Measurements from ENCODE around the gene PBLD. TPM values are rescaled to one million over a fixed set of nuclear protein-coding genes. Genes with fewer than 3 reads are reported as not detected.

PBLD gene
- total RNA-seq, 1 experiment from 2014 or later, result 3.5 TPM

- no peak overlapping the region; a peak in 1 of 7 replicates for H3K27ac Mint-ChIP-seq
- no peak overlapping the region for H3K4me3 Mint-ChIP-seq
- Histone ChIP-seq H4K91ac (ENCODE audit: insufficient read length, low read depth, low read length) (no peak overlapping the region), H2BK20ac (ENCODE audit: low read depth, low read length, poor library complexity, severe bottlenecking) (no peak overlapping the region), H2BK120ac (ENCODE audit: low read depth, low read length, poor library complexity, severe bottlenecking) (no peak overlapping the region), H3K9me3 (ENCODE audit: control insufficient read depth, low read depth, low read length) (no peaks in the 10 kb centered on the region), H3K23ac (ENCODE audit: insufficient read length, low read depth, low read length) (no peak overlapping the region), H4K5ac (ENCODE audit: insufficient read length, low read depth, low read length) (no peak overlapping the region), H3K4me1 (ENCODE audit: insufficient read depth, low read length) (no peaks in the 10 kb centered on the region), H3K14ac (ENCODE audit: insufficient read depth, low read length) (no peak overlapping the region), H3K27ac (ENCODE audit: insufficient read length, low read depth, low read length) (no peak overlapping the region), H3K9ac (ENCODE audit: extremely low read depth, insufficient read length, low read length) (no peak overlapping the region), H3K56ac (ENCODE audit: insufficient read length, low read depth, low read length) (no peak overlapping the region), H3K27me3 (ENCODE audit: insufficient read depth, low read length) (no peaks in the 10 kb centered on the region), H4K20me1 (ENCODE audit: control insufficient read depth, insufficient read depth, insufficient read length) (no peaks in the 10 kb centered on the region), H3K79me2 (ENCODE audit: insufficient read depth, low read length) (no peaks in the 10 kb centered on the region), H3K4me2 (ENCODE audit: insufficient read depth, insufficient read length, low read length) (no peak overlapping the region), H2AFZ (ENCODE audit: low read length) (no peak overlapping the region), H3K79me1 (ENCODE audit: insufficient read depth, low read depth, low read length, poor library complexity, severe bottlenecking) (no peaks in the 10 kb centered on the region), H3T11ph (ENCODE audit: low read length) (no peak overlapping the region), H3K18ac (ENCODE audit: insufficient read length, low read depth, low read length) (no peak overlapping the region), H2BK15ac (ENCODE audit: low read depth, low read length) (no peak overlapping the region), H2BK12ac (ENCODE audit: insufficient read length, low read depth, low read length) (no peak overlapping the region), H2BK5ac (ENCODE audit: insufficient read length, low read length) (no peak overlapping the region), H3K23me2 (ENCODE audit: insufficient read length, low read depth, low read length, poor library complexity, severe bottlenecking) (no peaks in the 10 kb centered on the region), H2AK5ac (ENCODE audit: insufficient read length, low read length) (no peak overlapping the region), H4K8ac (replicated peaks; ENCODE audit: insufficient read length, low read depth, low read length) (no peak overlapping the region), H3K4ac (ENCODE audit: low read depth, low read length) (no peak overlapping the region)
- DNase-seq, result no peak
- H3K27me3 Mint-ChIP-seq (ENCODE audit: low read depth), result peaks cover 9% of the 10 kb centered on the region
- H3K36me3 Mint-ChIP-seq (ENCODE audit: insufficient read depth in 1 of 3, low read depth in 3 of 3), result no peaks in the 10 kb centered on the region
- no peak for TF ChIP-seq CTCF (conservative IDR thresholded peaks at IDR 0.05)
- no peaks in the 10 kb centered on the region for H3K9me3 Mint-ChIP-seq
- no peaks in the 10 kb centered on the region for H3K4me1 Mint-ChIP-seq
- no CpG with 5 or more reads among the region's 6 CpGs for WGBS (ENCODE audit: extremely low coverage, insufficient read length, low lambda C conversion rate)
These were observed 94.4 kb downstream of the PBLD start for GRCh38 chr10:68238371-68238770.
